Tibial nerve (tissue), 4 donors: Measurements from ENCODE around the gene SCN7A. TPM values are rescaled to one million over a fixed set of nuclear protein-coding genes. Genes with fewer than 3 reads are reported as not detected.

ENCODE experiments used
- DNase-seq, 2 donors: peaks; one replicate each; pipeline ENCODE4 v3.0.0-alpha.2; 2019; ENCODE audit warnings: low spot score in 2 of 2
- H3K27ac ChIP-seq, 4 donors: fragments of 200-600 bp; sonication (generic) in 3 of 4; one replicate each; pipeline ENCODE4 v1.5.1; 2017 to 2019; ENCODE audit warnings: mild to moderate bottlenecking in 1 of 4
- H3K27me3 ChIP-seq, 2 donors: fragments of 200-600 bp; sonication (generic) in 1 of 2; one replicate each; pipeline versions ENCODE4 v1.5.1 to v1.6.0; 2017 to 2019
- H3K36me3 ChIP-seq, 3 donors: fragments of 200-600 bp; sonication (generic); one replicate each; pipeline ENCODE4 v1.5.1; 2018 to 2019
- H3K4me1 ChIP-seq, 4 donors: fragments of 200-600 bp; sonication (generic) in 3 of 4; one replicate each; pipeline ENCODE4 v1.5.1; 2017 to 2019
- H3K4me3 ChIP-seq, 4 donors: fragments of 200-600 bp; sonication (generic) in 3 of 4; one replicate each; pipeline ENCODE4 v1.5.1; 2017 to 2019; ENCODE audit warnings: mild to moderate bottlenecking in 1 of 4, moderate library complexity in 1 of 4
- H3K9me3 ChIP-seq, 4 donors: fragments of 200-600 bp; sonication (generic) in 3 of 4; one replicate each; pipeline ENCODE4 v1.5.1; 2017 to 2019
- CTCF ChIP-seq, 5 experiments: fragments of 200-600 bp in 3 of 5; fragments of 450-650 bp in 2 of 5; sonication (generic) in 3 of 5; IDR thresholded peaks; one replicate each; pipeline ENCODE4 v1.5.1; 2016 to 2019; ENCODE audit warnings: antibody characterized with exemption in 5 of 5, mild to moderate bottlenecking in 3 of 5, moderate library complexity in 2 of 5
- EP300 ChIP-seq, 2 donors: sonication (generic); formaldehyde crosslinking; IDR thresholded peaks; one replicate each; pipeline ENCODE4 v1.6.1; 2017; ENCODE audit warnings: antibody characterized with exemption in 2 of 2, mild to moderate bottlenecking in 1 of 2
- POLR2A ChIP-seq, 2 donors: fragments of 450-650 bp; IDR thresholded peaks; one replicate each; pipeline ENCODE4 v1.6.1; 2017; ENCODE audit warnings: antibody characterized with exemption in 2 of 2, mild to moderate bottlenecking in 2 of 2, moderate library complexity in 2 of 2
- WGBS, 2 donors: methylation state at CpG; one replicate each; pipeline ENCODE4 v1.1.5; 2018; 5-methylcytosine and 5-hydroxymethylcytosine counted together
- total RNA-seq, 4 donors: library from RNA; depleted of rRNA; stranded (reverse); fragments of >200 nt; gene quantifications; one replicate each; pipeline ENCODE4 v1.1.0, GENCODE V29; 2016

Gene SCN7A
- 100 to 1,000 TPM; 128 to 263 (median 149) TPM for total RNA-seq

- Histone ChIP-seq H3K27me3 (no peaks in the 10 kb centered on the region), H3K9me3 (no peaks in the 10 kb centered on the region), H3K4me3 (peak within 1 kb of the TSS; percentile 27 to 53 (median 38)), H3K36me3 (no peaks in the 10 kb centered on the region), H3K4me1 (peaks cover 0 to 18% (median 0%) of the 10 kb centered on the region in 4 donors), H3K27ac (peak within 1 kb of the TSS; percentile 47 to 81 (median 65))
- DNase-seq, result peak; percentile 64 to 74
- WGBS, 2 donors, result 4% methylated on average over 16 of the region's 16 CpGs
- TF ChIP-seq POLR2A (IDR thresholded peaks at IDR 0.05), result peak; percentile 30 to 71
- peak in 1 of 2 donors; percentile 74 for TF ChIP-seq EP300 (IDR thresholded peaks at IDR 0.05)
- no peak for TF ChIP-seq CTCF (IDR thresholded peaks at IDR 0.05)
These were observed at the start of gene SCN7A for GRCh38 chr2:166494140-166494624. SCN7A (minus strand) TSS chr2:166494249; CDS start chr2:166477696, 16,553 bp downstream.

GRCh38 chr2:166539340-166540162 is 45.5 kb upstream of the SCN7A start:
- H3K9me3 ChIP-seq, result no peaks in the 10 kb centered on the region
- no peaks in the 10 kb centered on the region for H3K27me3 ChIP-seq
- no peak overlapping the region for H3K4me3 ChIP-seq
- no peaks in the 10 kb centered on the region for H3K36me3 ChIP-seq
- peak in 1 of 2 donors; percentile 72 for DNase-seq
- TF ChIP-seq EP300 (IDR thresholded peaks at IDR 0.05) (no peak), CTCF (IDR thresholded peaks at IDR 0.05) (peak; percentile 55 to 81 (median 62)), POLR2A (IDR thresholded peaks at IDR 0.05) (no peak)
- H3K4me1 ChIP-seq, result peaks cover 0 to 7% (median 0%) of the 10 kb centered on the region in 4 donors
- 31 to 32% methylated on average over 9 of the region's 9 CpGs for WGBS, 2 donors
- H3K27ac ChIP-seq, result no peak overlapping the region

- WGBS, 2 donors, result 85 to 88% methylated on average over 2 of the region's 2 CpGs
- H3K27me3 ChIP-seq, result no peaks in the 10 kb centered on the region
These were observed 42.1 kb upstream of the SCN7A start for GRCh38 chr2:166536111-166536510.

GRCh38 chr2:166521155-166521554 is 27.1 kb upstream of the SCN7A start:
- H3K27ac ChIP-seq, result no peak overlapping the region
- 37 to 40% methylated on average over 3 of the region's 3 CpGs for WGBS, 2 donors
- TF ChIP-seq CTCF (IDR thresholded peaks at IDR 0.05), result no peak
- TF ChIP-seq EP300 (IDR thresholded peaks at IDR 0.05), result no peak
- TF ChIP-seq POLR2A (IDR thresholded peaks at IDR 0.05), result no peak

More at GRCh38 chr2:166536111-166536510, 42.1 kb upstream of the SCN7A start:
- H3K36me3 ChIP-seq, result no peaks in the 10 kb centered on the region
- TF ChIP-seq POLR2A (IDR thresholded peaks at IDR 0.05) (no peak), CTCF (IDR thresholded peaks at IDR 0.05) (no peak), EP300 (IDR thresholded peaks at IDR 0.05) (no peak)
- H3K4me3 ChIP-seq, result no peak overlapping the region
- no peaks in the 10 kb centered on the region for H3K9me3 ChIP-seq
- DNase-seq, result no peak
- H3K4me1 ChIP-seq, result peaks cover 0 to 7% (median 0%) of the 10 kb centered on the region in 4 donors
- H3K27ac ChIP-seq, result no peak overlapping the region

GRCh38 chr2:166520604-166521003 is 26.6 kb upstream of the SCN7A start:
- Histone ChIP-seq H3K27ac (no peak overlapping the region), H3K4me1 (peaks cover 0 to 4% (median 0%) of the 10 kb centered on the region in 4 donors), H3K9me3 (no peaks in the 10 kb centered on the region), H3K27me3 (no peaks in the 10 kb centered on the region), H3K4me3 (no peak overlapping the region), H3K36me3 (no peaks in the 10 kb centered on the region)
- no peak for DNase-seq
- TF ChIP-seq EP300 (IDR thresholded peaks at IDR 0.05), result no peak
- no peak for TF ChIP-seq POLR2A (IDR thresholded peaks at IDR 0.05)
- TF ChIP-seq CTCF (IDR thresholded peaks at IDR 0.05), result no peak
- WGBS, 2 donors, result 71 to 80% methylated on average over 2 of the region's 2 CpGs

More at GRCh38 chr2:166521155-166521554, 27.1 kb upstream of the SCN7A start:
- Histone ChIP-seq H3K4me3 (no peak overlapping the region), H3K4me1 (peaks cover 0 to 3% (median 0%) of the 10 kb centered on the region in 4 donors), H3K36me3 (no peaks in the 10 kb centered on the region), H3K9me3 (no peaks in the 10 kb centered on the region), H3K27me3 (no peaks in the 10 kb centered on the region)
- DNase-seq, result no peak
